Heart left ventricle (tissue), 16 donors: Measurements from ENCODE around the gene F13A1. TPM values are rescaled to one million over a fixed set of nuclear protein-coding genes. Genes with fewer than 3 reads are reported as not detected.

Experiments used
- ATAC-seq, 4 donors: fragments of 200-7000 bp; cut with Tn5 transposase; one replicate each; pipeline ENCODE4 v1.9.1; 2020 to 2022; ENCODE audit warnings: moderate library complexity in 4 of 4, mild to moderate bottlenecking in 3 of 4, moderate number of reproducible peaks in 1 of 4
- DNase-seq, 5 donors: peaks; one replicate each; pipeline ENCODE4 v3.0.0-alpha.2; 2020
- H3K27ac ChIP-seq, 12 donors: fragments of 200-600 bp; sonication (generic) in 4 of 12; one replicate each; pipeline versions ENCODE4 v1.5.0 to v1.8.0; 2016 to 2022; ENCODE audit warnings: mild to moderate bottlenecking in 2 of 12
- H3K27me3 ChIP-seq, 9 donors: fragments of 200-600 bp; sonication (generic) in 2 of 9; one replicate each; pipeline versions ENCODE4 v1.5.1 to v1.8.0; 2016 to 2022; ENCODE audit warnings: mild to moderate bottlenecking in 3 of 9
- H3K36me3 ChIP-seq, 9 donors: fragments of 200-600 bp; sonication (generic) in 2 of 9; one replicate each; pipeline versions ENCODE4 v1.5.0 to v1.8.0; 2018 to 2022; ENCODE audit warnings: mild to moderate bottlenecking in 2 of 9
- H3K4me1 ChIP-seq, 12 donors: fragments of 200-600 bp; sonication (generic) in 4 of 12; one replicate each; pipeline versions ENCODE4 v1.5.0 to v1.8.0; 2016 to 2022; ENCODE audit warnings: mild to moderate bottlenecking in 3 of 12
- H3K4me3 ChIP-seq, 12 donors: fragments of 200-600 bp; sonication (generic) in 4 of 12; one replicate each; pipeline versions ENCODE4 v1.5.0 to v1.8.0; 2017 to 2022; ENCODE audit warnings: mild to moderate bottlenecking in 9 of 12, moderate library complexity in 4 of 12
- H3K9me3 ChIP-seq, 12 donors: fragments of 200-600 bp; sonication (generic) in 4 of 12; one replicate each; pipeline versions ENCODE4 v1.5.0 to v1.8.0; 2016 to 2022; ENCODE audit warnings: mild to moderate bottlenecking in 1 of 12
- POLR2A ChIP-seq, 2 donors: fragments of 450-650 bp; IDR thresholded peaks; one replicate each; pipeline ENCODE4 v1.6.1; 2017; ENCODE audit warnings: antibody characterized with exemption in 2 of 2, mild to moderate bottlenecking in 2 of 2, moderate library complexity in 2 of 2
- WGBS, 4 donors: extraction: QIAGEN DNeasy Blood & Tissue Kit in 2 of 4; methylation state at CpG; one replicate each; pipeline versions ENCODE4 v1.1.5 to v1.1.7; 2013 to 2018; 5-methylcytosine and 5-hydroxymethylcytosine counted together
- intact Hi-C, 10 donors: fragments of 100-400 bp; cut with DNase I; formaldehyde crosslinking; loops; one replicate each; pipeline versions ENCODE4 v1.11.1 to v1.14.2; 2022
- polyA plus RNA-seq, 2 donors: library from polyadenylated mRNA; stranded (reverse); fragments of 200-250 nt; gene quantifications; one replicate each; pipeline ENCODE4 v1.2.3, GENCODE V29; 2013
- total RNA-seq, 9 donors: library from RNA; depleted of rRNA in 2 of 9; stranded (reverse); fragments of >200 nt in 2 of 9; fragmentation: NEBNext Ultra II Directional in 3 of 9; extraction: Animal tissue kit (Norgen Biotek cat#: 25700) in 3 of 9; gene quantifications; one replicate each; pipeline versions ENCODE4 v1.1.0 to v1.2.4, GENCODE V29; 2016 to 2023
- TF ChIP-seq, protein P1 (sequence below), 12 donors: fragments of 200-600 bp; sonication (generic) in 4 of 12; IDR thresholded peaks; one replicate each; pipeline versions ENCODE4 v1.5.0 to v1.8.0; 2018 to 2022; ENCODE audit warnings: antibody characterized with exemption in 12 of 12, mild to moderate bottlenecking in 5 of 12
- donor health status: ischemic (EF 13 %, LVEDD 7.1; RV severe dilation, severe dysfunction).
- donor health status: healthy with polysubstance abuse.
- donor health status: DM: no; HTN: yes; CAD: no.
- donor health status: DM: no; HTN: no; CAD: no.
- donor health status: ischemic (EF 25% LVEDD 6.9; RV normal size, moderate dysfunction).
- donor health status: ischemic (EF 25% LVEDD 5.7; RV mildly dilated, moderate dysfunction).
- donor health status: healthy.
- donor health status: DM: yes; HTN: yes; CAD: no.
- donor health status: ischemic (EF 35%, LVEDD 5.7; RV mildly dilated, moderate dysfunction).
- donor health status: nonischemic (EF 11% LVEDD 7.7; RV severe dilation, severe dysfunction).
- donor health status: DM: yes; HTN: yes; CAD: no.
- donor health status: PGD.
- donor health status: ischemic (EF 29% LVEDD 5.4; RV normal size, mild dysfunction).
- donor health status: nonischemic (EF 23%, LVEDD 6.1; RV moderate dilation, normal function).

The F13A1 gene
- total and polyA plus RNA-seq, 11 donors, result 9.0 to 415 (median 35.0) TPM

DNA sequence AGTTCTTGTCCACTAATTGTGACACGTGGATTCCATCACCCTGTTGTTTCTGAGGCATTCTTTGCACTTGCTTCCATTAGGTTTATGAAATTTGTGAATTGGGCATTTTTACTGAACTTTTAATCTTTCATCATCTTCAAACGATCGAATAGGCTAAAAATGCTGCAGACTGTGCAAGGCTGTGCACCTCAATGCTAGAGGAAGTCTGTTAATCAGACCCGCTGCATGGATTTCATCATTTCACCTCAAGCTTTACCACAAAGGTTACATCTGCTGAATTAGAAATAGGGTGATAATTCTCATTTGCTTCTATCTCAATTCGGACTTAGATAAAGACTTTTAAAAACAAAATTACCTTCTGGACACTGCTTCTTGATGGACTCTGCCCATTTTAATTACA lies 27.8 kb upstream of the F13A1 start:
- 81 to 88% (median 86%) methylated on average over 5 of the region's 5 CpGs for WGBS, 4 donors
- Histone ChIP-seq H3K36me3 (no peaks in the 10 kb centered on the region), H3K27me3 (peaks cover 0 to 5% (median 0%) of the 10 kb centered on the region in 9 donors), H3K4me3 (no peak overlapping the region), H3K27ac (no peak overlapping the region), H3K9me3 (no peaks in the 10 kb centered on the region), H3K4me1 (no peaks in the 10 kb centered on the region)
- ATAC-seq (no peak), DNase-seq (no peak)
- TF ChIP-seq, protein P1, sequence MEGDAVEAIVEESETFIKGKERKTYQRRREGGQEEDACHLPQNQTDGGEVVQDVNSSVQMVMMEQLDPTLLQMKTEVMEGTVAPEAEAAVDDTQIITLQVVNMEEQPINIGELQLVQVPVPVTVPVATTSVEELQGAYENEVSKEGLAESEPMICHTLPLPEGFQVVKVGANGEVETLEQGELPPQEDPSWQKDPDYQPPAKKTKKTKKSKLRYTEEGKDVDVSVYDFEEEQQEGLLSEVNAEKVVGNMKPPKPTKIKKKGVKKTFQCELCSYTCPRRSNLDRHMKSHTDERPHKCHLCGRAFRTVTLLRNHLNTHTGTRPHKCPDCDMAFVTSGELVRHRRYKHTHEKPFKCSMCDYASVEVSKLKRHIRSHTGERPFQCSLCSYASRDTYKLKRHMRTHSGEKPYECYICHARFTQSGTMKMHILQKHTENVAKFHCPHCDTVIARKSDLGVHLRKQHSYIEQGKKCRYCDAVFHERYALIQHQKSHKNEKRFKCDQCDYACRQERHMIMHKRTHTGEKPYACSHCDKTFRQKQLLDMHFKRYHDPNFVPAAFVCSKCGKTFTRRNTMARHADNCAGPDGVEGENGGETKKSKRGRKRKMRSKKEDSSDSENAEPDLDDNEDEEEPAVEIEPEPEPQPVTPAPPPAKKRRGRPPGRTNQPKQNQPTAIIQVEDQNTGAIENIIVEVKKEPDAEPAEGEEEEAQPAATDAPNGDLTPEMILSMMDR (IDR thresholded peaks at IDR 0.05), result no peak
- TF ChIP-seq POLR2A (IDR thresholded peaks at IDR 0.05), result no peak
- intact Hi-C loops, result no loop called here

DNA sequence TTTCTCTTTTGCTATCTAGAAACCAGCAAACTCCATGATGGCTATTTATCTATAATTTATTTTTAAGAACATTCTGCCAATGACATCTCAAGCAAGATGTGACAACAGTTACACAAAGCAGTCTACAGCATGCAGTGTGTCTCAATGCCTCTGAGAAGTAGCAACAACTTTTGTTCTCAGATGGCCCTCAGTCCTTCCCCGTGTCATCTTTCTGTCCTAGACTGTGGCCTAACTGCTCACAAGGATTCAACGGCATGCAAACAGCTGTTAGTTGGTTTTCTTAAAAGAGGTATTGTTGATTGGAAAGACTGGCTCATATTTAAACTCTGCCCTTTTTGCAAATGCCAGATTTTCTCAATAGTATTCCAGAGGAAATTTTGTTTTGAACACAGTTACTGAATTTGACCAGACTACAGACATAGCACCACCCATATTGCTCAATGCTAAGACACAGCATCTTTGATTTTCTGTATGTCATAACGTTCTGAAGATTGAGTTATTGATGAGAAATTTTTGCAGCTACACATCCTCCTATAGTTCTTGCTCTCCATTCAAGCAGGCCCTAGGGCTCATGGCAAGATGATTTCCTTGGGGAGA lies 26.1 kb upstream of the F13A1 start:
- intact Hi-C loops, result no loop called here
- no peak overlapping the region for H3K27ac ChIP-seq
- no peaks in the 10 kb centered on the region for H3K36me3 ChIP-seq
- peaks cover 0 to 4% (median 0%) of the 10 kb centered on the region in 9 donors for H3K27me3 ChIP-seq
- no peak for TF ChIP-seq POLR2A (IDR thresholded peaks at IDR 0.05)
- TF ChIP-seq, protein P1 (IDR thresholded peaks at IDR 0.05), result no peak
- WGBS, 4 donors, result 69 to 83% (median 73%) methylated on average over 3 of the region's 3 CpGs
- ATAC-seq, result peak in 1 of 4 donors; percentile 33
- H3K4me1 ChIP-seq, result no peaks in the 10 kb centered on the region
- no peaks in the 10 kb centered on the region for H3K9me3 ChIP-seq
- H3K4me3 ChIP-seq, result no peak overlapping the region
- DNase-seq, result no peak

DNA sequence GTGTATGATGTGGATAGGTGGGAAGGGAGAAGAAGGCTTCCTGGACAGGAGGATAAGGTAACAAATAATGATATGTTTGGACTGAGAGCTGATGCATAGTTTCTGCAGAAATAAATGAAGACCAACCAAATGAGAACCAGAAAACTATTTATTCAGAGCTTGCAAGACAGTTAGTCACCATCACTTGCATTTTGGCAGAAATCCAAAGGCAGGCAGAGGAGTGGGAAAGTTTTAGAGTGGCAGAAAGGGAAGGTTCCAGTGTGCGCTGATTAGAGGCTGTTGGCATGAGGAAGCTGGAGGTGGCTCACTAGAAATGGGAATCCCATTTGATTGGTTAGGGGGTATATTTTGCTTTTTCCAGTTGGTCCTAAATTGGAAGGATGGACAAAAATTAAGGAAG lies 13.0 kb upstream of the F13A1 start:
- no peak for TF ChIP-seq POLR2A (IDR thresholded peaks at IDR 0.05)
- TF ChIP-seq, protein P1 (IDR thresholded peaks at IDR 0.05), result no peak
- 56 to 74% (median 71%) methylated on average over 1 of the region's 1 CpG for WGBS, 4 donors
- peaks cover 0 to 52% (median 13%) of the 10 kb centered on the region in 12 donors for H3K4me1 ChIP-seq
- no peaks in the 10 kb centered on the region for H3K27me3 ChIP-seq
- DNase-seq (no peak), ATAC-seq (peak in 1 of 4 donors; percentile 47)
- H3K4me3 ChIP-seq, result no peak overlapping the region
- H3K9me3 ChIP-seq, result no peaks in the 10 kb centered on the region
- H3K36me3 ChIP-seq, result no peaks in the 10 kb centered on the region
- H3K27ac ChIP-seq, result peak overlapping the region in 1 of 12 donors; percentile 92
- intact Hi-C loops, result loop anchor here in 1 of 10 donors (5.0 kb wide), 1 partner anchor 159 kb away; no protein-coding TSS in a partner anchor

DNA sequence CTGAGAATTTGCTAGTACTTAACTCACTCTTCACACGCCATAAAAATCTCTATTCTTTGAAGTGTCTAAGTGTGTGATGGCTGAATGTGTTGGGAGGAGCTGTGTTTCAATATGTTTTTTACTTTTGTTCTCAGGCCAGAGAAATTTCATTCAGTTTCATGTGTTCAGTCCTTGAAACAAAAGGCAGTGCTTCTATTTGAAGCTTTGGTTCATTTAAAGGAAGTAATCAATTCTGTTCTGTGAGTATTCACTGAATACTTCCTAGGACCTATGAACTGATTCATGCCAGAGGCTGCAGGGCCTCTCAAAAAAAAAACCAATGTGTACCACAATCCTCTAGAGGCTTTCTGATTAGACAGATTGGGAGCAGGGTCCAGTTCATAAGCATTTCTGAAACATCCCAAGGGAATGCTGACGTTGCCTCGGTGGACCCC lies 12.4 kb upstream of the F13A1 start:
- peak overlapping the region in 1 of 12 donors; percentile 92 for H3K27ac ChIP-seq
- peaks cover 0 to 56% (median 13%) of the 10 kb centered on the region in 12 donors for H3K4me1 ChIP-seq

More for the DNA sequence above, 12.4 kb upstream of the F13A1 start:
- no peak for TF ChIP-seq POLR2A (IDR thresholded peaks at IDR 0.05)
- TF ChIP-seq, protein P1 (IDR thresholded peaks at IDR 0.05), result no peak
- Histone ChIP-seq H3K4me3 (no peak overlapping the region), H3K36me3 (no peaks in the 10 kb centered on the region), H3K9me3 (no peaks in the 10 kb centered on the region), H3K27me3 (no peaks in the 10 kb centered on the region)
- ATAC-seq (no peak), DNase-seq (no peak)
- intact Hi-C loops, result loop anchor here in 1 of 10 donors (5.0 kb wide), 1 partner anchor 159 kb away; no protein-coding TSS in a partner anchor
- 58 to 71% (median 60%) methylated on average over 3 of the region's 3 CpGs for WGBS, 4 donors
